H1 (cell line): Measurements from ENCODE around the gene SPHK1. TPM values are rescaled to one million over a fixed set of nuclear protein-coding genes. Genes with fewer than 3 reads are reported as not detected.

Source experiments
- CTCF ChIA-PET: fragments of 300-600 bp; sonication (Branson Sonifier 250); formaldehyde crosslinking; loops from one replicate; lab custom pipeline; 2021; ENCODE audit not compliant: partially characterized antibody; lab: Charles Lee
- POLR2A ChIA-PET: fragments of 300-600 bp; sonication (Branson Sonifier 250); formaldehyde crosslinking; loops from one replicate; lab custom pipeline; 2021; ENCODE audit warnings: inconsistent platforms; ENCODE audit not compliant: partially characterized antibody; lab: Charles Lee
- DNase-seq, 2 experiments: peaks; one replicate each; pipeline versions ENCODE4 v3.0.0 to v3.0.0-alpha.2; 2010 to 2022; ENCODE audit warnings: low spot score in 2 of 2, low read depth in 1 of 2, mixed read lengths in 1 of 2
- FAIRE-seq: peaks from 2 replicates; lab custom pipeline; 2011; peaks lifted over from hg19 to GRCh38; lab: Jason Lieb, UNC
- H2AFZ ChIP-seq: 2 replicates; pipeline ENCODE4 v1.8.1; 2012; ENCODE audit warnings: low read length, inconsistent platforms
- H2AK5ac ChIP-seq: 2 replicates; pipeline ENCODE4 v1.6.1; 2013; ENCODE audit warnings: low read depth, low read length
- H2BK120ac ChIP-seq: replicated peaks from 2 replicates; pipeline ENCODE3; 2013; ENCODE audit warnings: low read depth, low read length, inconsistent platforms
- H2BK12ac ChIP-seq: 2 replicates; pipeline ENCODE4 v1.6.1; 2013; ENCODE audit warnings: low read depth, low read length
- H2BK15ac ChIP-seq: 2 replicates; pipeline ENCODE4 v1.6.1; 2013; ENCODE audit warnings: low read length
- H2BK20ac ChIP-seq: 2 replicates; pipeline ENCODE4 v1.6.1; 2013; ENCODE audit warnings: low read length
- H2BK5ac ChIP-seq: 2 replicates; pipeline ENCODE4 v1.6.1; 2013; ENCODE audit warnings: low read depth, low read length
- H3K14ac ChIP-seq: 2 replicates; pipeline ENCODE4 v1.6.1; 2013; ENCODE audit warnings: inconsistent platforms; ENCODE audit not compliant: insufficient read length
- H3K18ac ChIP-seq: 2 replicates; pipeline ENCODE4 v1.6.1; 2013; ENCODE audit warnings: low read length; ENCODE audit errors: extremely low read depth
- H3K23ac ChIP-seq: 2 replicates; pipeline ENCODE4 v1.6.1; 2013; ENCODE audit warnings: inconsistent platforms; ENCODE audit not compliant: insufficient read length
- H3K23me2 ChIP-seq: 2 replicates; pipeline ENCODE4 v1.6.1; 2013; ENCODE audit warnings: low read depth, low read length
- H3K27ac ChIP-seq: 2 replicates; pipeline ENCODE4 v1.6.1; 2011; ENCODE audit warnings: low read depth, low read length, inconsistent platforms
- H3K27me3 ChIP-seq, 4 experiments: replicated peaks in 1 of 4; 1 replicate in 1 of 4; 2 replicates in 3 of 4; pipeline versions ENCODE4 v1.6.1 to v1.8.1; 2011 to 2013; ENCODE audit warnings: low read length in 3 of 4, mild to moderate bottlenecking in 3 of 4, inconsistent platforms in 2 of 4, mixed read lengths in 2 of 4, moderate library complexity in 1 of 4; ENCODE audit not compliant: control insufficient read depth in 3 of 4, insufficient read depth in 3 of 4; ENCODE audit errors: extremely low read depth in 1 of 4
- H3K36me3 ChIP-seq, 4 experiments: 2 replicates each; pipeline versions ENCODE4 v1.6.1 to v1.8.1; 2011 to 2013; ENCODE audit warnings: mild to moderate bottlenecking in 4 of 4, low read length in 3 of 4, moderate library complexity in 2 of 4, control low read depth in 1 of 4, inconsistent platforms in 1 of 4; ENCODE audit not compliant: insufficient read depth in 4 of 4, control insufficient read depth in 2 of 4
- H3K4ac ChIP-seq: replicated peaks from 2 replicates; pipeline ENCODE3; 2013; ENCODE audit warnings: low read length, low read depth, mixed read lengths, inconsistent platforms; ENCODE audit not compliant: insufficient read length
- H3K4me1 ChIP-seq, 4 experiments: replicated peaks in 1 of 4; 1 replicate in 1 of 4; 2 replicates in 3 of 4; pipeline versions ENCODE4 v1.6.1 to v1.8.1; 2011 to 2013; ENCODE audit warnings: low read length in 3 of 4, inconsistent platforms in 2 of 4, mixed read lengths in 1 of 4; ENCODE audit not compliant: insufficient read depth in 4 of 4, control insufficient read depth in 3 of 4
- H3K4me2 ChIP-seq, 2 experiments: 2 replicates each; pipeline versions ENCODE4 v1.6.1 to v1.8.1; 2011 to 2013; ENCODE audit warnings: low read depth in 2 of 2, low read length in 2 of 2, control low read depth in 1 of 2, inconsistent platforms in 1 of 2, mild to moderate bottlenecking in 1 of 2; ENCODE audit not compliant: insufficient read depth in 1 of 2
- H3K4me3 ChIP-seq, 4 experiments: fragments of 200-600, 300-600 bp in 1 of 4; sonication (generic), shearing (Covaris generic), sonication (Bioruptor Twin) in 1 of 4; 2 replicates each; pipeline versions ENCODE4 v1.5.1 to v1.8.1; 2011 to 2016; ENCODE audit warnings: low read length in 4 of 4, low read depth in 3 of 4, control low read depth in 2 of 4, inconsistent platforms in 2 of 4, mild to moderate bottlenecking in 2 of 4, mixed read lengths in 1 of 4, moderate library complexity in 1 of 4; ENCODE audit not compliant: insufficient read depth in 2 of 4; ENCODE audit errors: extremely low read depth in 1 of 4
- H3K56ac ChIP-seq: replicated peaks from 2 replicates; pipeline ENCODE3; 2013; ENCODE audit warnings: low read depth, mild to moderate bottlenecking, mixed read lengths, low read length, inconsistent platforms; ENCODE audit not compliant: insufficient read length
- H3K79me1 ChIP-seq: 2 replicates; pipeline ENCODE4 v1.6.1; 2013; ENCODE audit warnings: low read depth, low read length, control low read depth
- H3K79me2 ChIP-seq, 2 experiments: 2 replicates each; pipeline versions ENCODE4 v1.6.1 to v1.8.1; 2012 to 2013; ENCODE audit warnings: low read length in 2 of 2, mild to moderate bottlenecking in 2 of 2, inconsistent platforms in 1 of 2; ENCODE audit not compliant: insufficient read depth in 2 of 2, control insufficient read depth in 1 of 2
- H3K9ac ChIP-seq, 4 experiments: replicated peaks in 1 of 4; 1 replicate in 1 of 4; 2 replicates in 3 of 4; pipeline versions ENCODE4 v1.6.1 to v1.8.1; 2011 to 2013; ENCODE audit warnings: low read depth in 3 of 4, low read length in 3 of 4, control low read depth in 2 of 4, mild to moderate bottlenecking in 2 of 4, moderate library complexity in 2 of 4, inconsistent platforms in 1 of 4; ENCODE audit errors: extremely low read depth in 1 of 4
- H3K9me3 ChIP-seq, 2 experiments: 2 replicates each; pipeline versions ENCODE4 v1.6.1 to v1.8.1; 2012 to 2013; ENCODE audit warnings: mild to moderate bottlenecking in 2 of 2, moderate library complexity in 2 of 2, control low read depth in 1 of 2, inconsistent platforms in 1 of 2, low read depth in 1 of 2, low read length in 1 of 2, mixed read lengths in 1 of 2; ENCODE audit not compliant: insufficient read depth in 2 of 2
- H4K20me1 ChIP-seq, 2 experiments: replicated peaks in 1 of 2; 2 replicates each; pipeline versions ENCODE3 to v1.8.1; 2011 to 2013; ENCODE audit warnings: inconsistent platforms in 2 of 2, low read length in 2 of 2, mild to moderate bottlenecking in 1 of 2; ENCODE audit not compliant: insufficient read depth in 2 of 2, control insufficient read depth in 1 of 2
- H4K5ac ChIP-seq: 2 replicates; pipeline ENCODE4 v1.6.1; 2013; ENCODE audit warnings: low read length, low read depth, mixed read lengths, inconsistent platforms; ENCODE audit not compliant: insufficient read length
- H4K8ac ChIP-seq: 2 replicates; pipeline ENCODE4 v1.8.0; 2013; ENCODE audit warnings: mild to moderate bottlenecking, moderate library complexity, low read length, inconsistent platforms; ENCODE audit not compliant: insufficient read depth; ENCODE audit errors: extremely low read depth
- H4K91ac ChIP-seq: replicated peaks from 2 replicates; pipeline ENCODE3; 2013; ENCODE audit warnings: low read length, mixed read lengths, inconsistent platforms; ENCODE audit not compliant: insufficient read length
- ASH2L ChIP-seq: fragments of 200-600, 300-600 bp; sonication (generic); IDR thresholded peaks from one replicate; pipeline ENCODE4 v1.7.1; 2017; ENCODE audit warnings: low read length
- EP300 ChIP-seq, 2 experiments: IDR thresholded peaks; 1 replicate in 1 of 2; 2 replicates in 1 of 2; pipeline ENCODE4 v1.6.1; 2011 to 2012; ENCODE audit warnings: low read depth in 2 of 2, low read length in 2 of 2, mild to moderate bottlenecking in 2 of 2, borderline replicate concordance in 1 of 2, inconsistent platforms in 1 of 2, moderate library complexity in 1 of 2
- WGBS, 2 experiments: shearing (Covaris generic) in 1 of 2; methylation state at CpG; one replicate each; pipeline versions ENCODE4 v1.1.6 to v1.1.7; 2013 to 2015; ENCODE audit warnings: low lambda C conversion rate in 2 of 2, mixed read lengths in 2 of 2, inconsistent platforms in 1 of 2, low coverage in 1 of 2, missing lambda C conversion rate in 1 of 2; ENCODE audit not compliant: insufficient replicate concordance in 2 of 2, insufficient coverage in 1 of 2, insufficient read length in 1 of 2; ENCODE audit errors: extremely low coverage in 1 of 2, missing lambda C conversion rate in 1 of 2; 5-methylcytosine and 5-hydroxymethylcytosine counted together
- polyA plus RNA-seq, 7 experiments: library from polyadenylated mRNA; depleted of rRNA in 3 of 7; stranded (reverse) in 5 of 7; unstranded in 2 of 7; fragments of >200 nt in 5 of 7; fragments of 200-250 nt in 2 of 7; gene quantifications; 1 replicate in 5 of 7; 2 replicates in 1 of 7; 4 replicates in 1 of 7; pipeline versions ENCODE4 v1.2.1 to v1.2.3, GENCODE V29; 2011 to 2013; ENCODE audit warnings: missing spikeins in 2 of 7, mixed read lengths in 2 of 7
- total RNA-seq: library from RNA; stranded (reverse); fragmentation: NEBNext Ultra II Directional; extraction: Animal tissue kit (Norgen Biotek cat#: 25700); gene quantifications from 2 replicates; pipeline ENCODE4 v1.2.1, GENCODE V29; 2021

The SPHK1 gene
- total and polyA plus RNA-seq, 2 of the 8 experiments (the other 6 are each of a cell fraction or from before 2014, with no cell fraction given), result 2.4 TPM

GRCh38 chr17:76422406-76422805 is 38.0 kb downstream of the SPHK1 start:
- no peak overlapping the region for H3K4me2 ChIP-seq
- 0 out of 8 replicates have a peak, but pooled peaks cover 0 to 4% (median 0%) of the 10 kb centered on the region in 4 experiments for H3K36me3 ChIP-seq
- H3K18ac ChIP-seq, result no peak overlapping the region
- no peak overlapping the region for H2BK20ac ChIP-seq
- TF ChIP-seq EP300 (IDR thresholded peaks at IDR 0.05; ENCODE audit: borderline replicate concordance in 1 of 2, low read depth in 2 of 2, low read length in 2 of 2) (peak in 1 of 2 experiments; percentile 53; a peak in 1 of 3 replicates), ASH2L (no peak)
- no peak overlapping the region for H3K4ac ChIP-seq
- H3K79me1 ChIP-seq, result peaks cover 27% of the 10 kb centered on the region
- H2BK120ac ChIP-seq, result no peak overlapping the region
- peaks cover 11 to 21% of the 10 kb centered on the region in 2 experiments for H4K20me1 ChIP-seq
- no peak overlapping the region for H3K4me3 ChIP-seq
- no peak overlapping the region for H4K91ac ChIP-seq
- ChIA-PET CTCF (interaction anchor here (1.0 to 2.5 kb wide), 5 partner anchors 9 to 123 kb away, joined by 4 to 14 read pairs (median 10); no protein-coding TSS in a partner anchor), POLR2A (no interaction called here)
- WGBS, 2 experiments, result 97% methylated on average over 8 of the region's 8 CpGs; no CpG with 5 or more reads in 1 of the 2 experiments
- no peak overlapping the region; the same call in 1 of the 2 replicates for H3K27ac ChIP-seq
- H4K8ac ChIP-seq, result no peak overlapping the region
- peaks cover 0 to 8% (median 5%) of the 10 kb centered on the region in 4 experiments; a peak in 6 of 7 replicates for H3K4me1 ChIP-seq
- no peak overlapping the region for H3K56ac ChIP-seq
- H3K79me2 ChIP-seq, result peaks cover 10 to 84% of the 10 kb centered on the region in 2 experiments
- H3K9me3 ChIP-seq, result no peaks in the 10 kb centered on the region
- FAIRE-seq (no peak), DNase-seq (no peak)
- H3K23ac ChIP-seq, result no peak overlapping the region
- H3K27me3 ChIP-seq, result no peaks in the 10 kb centered on the region
- no peak overlapping the region for H4K5ac ChIP-seq
- no peak overlapping the region for H3K14ac ChIP-seq
- H2BK5ac ChIP-seq, result no peak overlapping the region
- H2AFZ ChIP-seq, result no peak overlapping the region
- no peak overlapping the region for H2AK5ac ChIP-seq
- no peak overlapping the region for H2BK15ac ChIP-seq
- H3K23me2 ChIP-seq, result no peaks in the 10 kb centered on the region
- H3K9ac ChIP-seq, result no peak overlapping the region
- H2BK12ac ChIP-seq, result no peak overlapping the region
